HT1080 (cell line): ENCODE results near the gene KLHL6. TPM values are rescaled to one million over a fixed set of nuclear protein-coding genes. Genes with fewer than 3 reads are reported as not detected.

Experiments
- DNase-seq: peaks from one replicate; pipeline ENCODE4 v3.0.0-alpha.2; 2015; ENCODE audit warnings: low read depth
- total RNA-seq: library from RNA; depleted of rRNA; stranded (reverse); fragments of >200 nt; shearing (Covaris generic); gene quantifications from 2 replicates; pipeline ENCODE4 v1.2.3, GENCODE V29; 2014

KLHL6 gene
- total RNA-seq, 1 experiment from 2014 or later, result not detected

DNA sequence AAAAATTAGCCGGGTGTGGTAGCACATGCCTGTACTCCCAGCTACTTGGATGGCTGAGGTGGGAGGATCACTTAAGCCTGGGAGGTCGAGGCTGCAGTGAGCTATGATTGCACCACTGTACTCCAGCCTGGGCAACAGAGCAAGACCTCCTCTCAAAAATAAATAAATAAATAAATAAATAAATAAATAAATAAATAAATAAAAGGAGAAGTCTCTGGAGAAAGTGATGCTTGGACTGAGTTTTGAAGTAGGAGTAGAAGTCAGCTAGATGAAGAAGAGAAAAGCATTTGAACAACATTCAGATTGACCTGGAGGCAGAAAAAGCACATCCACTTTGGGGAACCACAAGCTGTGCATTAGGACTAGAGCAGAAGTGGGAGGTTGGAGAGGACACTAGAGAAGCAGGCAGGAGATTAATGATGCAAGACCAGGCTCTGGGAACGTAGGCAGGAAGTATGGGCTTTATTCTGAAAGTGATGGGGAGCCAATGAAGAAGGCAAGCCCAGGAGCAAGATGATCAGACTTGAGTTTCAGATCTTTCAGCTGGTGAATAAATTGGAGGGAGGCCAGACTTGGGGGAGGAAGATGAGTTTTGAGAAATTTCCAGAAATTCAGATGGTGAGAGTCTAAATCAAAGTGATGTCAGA, 48.7 kb downstream of the KLHL6 start:
- DNase-seq, result no peak

DNA sequence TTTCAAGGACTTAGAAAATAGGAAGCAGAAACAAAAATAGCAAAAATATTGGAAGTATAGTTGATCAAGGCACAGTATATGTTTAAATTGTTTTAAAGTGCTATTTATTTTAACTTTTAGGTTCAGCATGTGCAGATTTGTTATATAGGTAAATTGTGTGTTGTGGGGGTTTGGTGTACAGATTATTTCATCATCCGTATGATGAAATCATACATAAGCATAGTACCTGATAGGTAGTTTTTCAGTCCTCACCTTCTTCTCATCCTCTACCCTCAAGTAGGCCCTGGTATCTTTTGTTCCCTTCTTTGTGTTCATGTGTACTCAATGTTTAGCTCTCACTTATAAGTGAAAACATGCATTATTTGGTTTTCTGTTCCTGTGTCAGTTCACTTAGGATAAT, 50.9 kb downstream of the KLHL6 start:
- no peak for DNase-seq

DNA sequence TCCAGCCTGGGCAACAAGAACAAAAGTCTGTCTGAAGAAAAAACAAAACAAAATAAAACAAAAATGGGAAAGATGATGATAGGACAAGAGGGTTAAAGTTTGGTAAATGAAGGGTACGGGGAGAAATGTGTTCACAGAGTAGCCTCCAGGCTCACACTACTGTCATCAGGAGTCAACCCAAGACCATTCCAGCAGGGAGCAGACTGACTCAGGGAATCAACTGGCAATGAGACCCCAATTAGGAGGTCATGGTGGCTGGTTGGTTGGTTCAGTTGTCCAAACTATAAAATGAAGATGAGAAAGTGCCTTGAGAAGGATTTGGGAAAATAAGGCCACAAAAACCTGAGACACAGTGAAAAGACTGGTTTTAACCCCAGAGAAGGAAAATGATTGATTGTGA, 51.8 kb downstream of the KLHL6 start:
- DNase-seq, result no peak

DNA sequence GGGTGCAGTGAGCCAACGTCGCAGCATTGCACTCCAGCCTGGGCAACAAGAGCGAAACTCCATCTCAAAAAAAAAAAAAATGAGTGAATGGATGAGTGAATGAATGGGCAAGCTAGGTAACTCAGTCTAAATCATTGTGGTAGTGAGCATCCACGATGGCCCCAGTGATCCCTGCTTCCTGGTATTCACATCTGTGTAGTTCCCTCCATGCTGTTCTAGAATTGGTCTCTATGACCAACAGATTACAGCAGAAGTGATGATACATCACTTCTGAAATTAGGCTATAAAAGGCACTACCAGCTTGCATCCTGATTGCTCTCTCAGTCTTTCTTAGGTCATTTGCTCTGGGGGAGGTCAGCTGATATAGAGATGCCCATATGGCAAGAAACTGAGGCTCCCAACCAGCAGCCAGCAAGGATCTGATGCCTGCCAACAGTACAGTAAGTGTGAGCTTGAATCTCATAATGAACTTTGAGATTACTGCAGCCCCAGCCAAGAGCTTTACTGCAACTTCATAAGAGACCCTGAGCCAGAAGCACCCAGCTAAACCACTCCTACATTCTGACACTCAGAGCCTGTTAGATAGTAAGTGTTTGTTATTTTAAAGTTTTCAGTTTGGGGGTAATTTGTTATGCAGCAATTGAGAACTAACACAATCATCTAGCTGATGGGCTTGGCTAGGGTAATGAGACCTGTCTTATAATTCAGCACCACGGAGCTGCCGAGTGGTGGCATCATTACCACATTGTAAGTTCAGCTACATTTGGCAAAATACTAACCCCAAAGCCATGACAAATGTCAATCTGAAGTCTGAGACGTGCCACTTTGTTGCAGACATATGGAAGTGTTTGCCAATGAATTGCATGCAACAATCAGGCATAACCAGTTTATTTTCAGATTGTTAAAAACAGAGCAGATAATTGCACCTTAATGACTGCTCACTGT, 53.0 kb downstream of the KLHL6 start:
- DNase-seq, result peak; percentile 30

DNA sequence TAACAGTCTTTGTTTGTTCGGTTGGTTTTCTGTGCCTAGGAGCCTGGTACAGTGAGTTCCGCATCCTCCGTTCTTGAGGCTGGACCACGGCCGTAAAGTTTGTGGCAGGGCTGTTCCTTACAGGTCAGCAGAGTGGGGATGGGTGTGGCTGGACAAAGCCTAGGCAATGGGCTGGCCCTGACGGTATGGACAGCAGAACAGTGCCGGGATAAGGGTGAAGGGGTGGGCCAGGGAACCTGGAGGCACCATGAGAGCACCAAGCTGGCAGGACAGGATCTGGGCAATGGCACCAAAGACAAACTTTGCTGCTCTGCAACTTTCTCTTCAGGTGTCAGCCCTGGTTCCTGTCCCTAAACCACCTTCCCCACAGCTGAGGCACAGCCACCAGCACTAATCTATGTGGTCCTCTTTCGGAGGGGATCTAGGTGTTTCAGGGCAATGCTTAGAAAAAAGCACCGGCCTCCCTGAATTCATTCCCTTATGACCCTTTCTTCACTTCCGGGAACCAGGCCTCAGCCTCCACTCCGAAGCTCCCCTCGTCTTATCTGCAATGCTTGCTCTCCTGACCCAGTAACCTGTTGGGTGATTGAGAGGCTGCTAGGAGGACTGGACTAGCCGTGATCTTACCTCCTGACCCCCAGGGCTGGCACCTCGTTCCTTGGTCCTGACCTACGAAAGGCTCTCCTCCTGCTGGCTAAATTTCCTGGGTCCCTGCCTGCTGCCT, 54.4 kb downstream of the KLHL6 start:
- no peak for DNase-seq

DNA sequence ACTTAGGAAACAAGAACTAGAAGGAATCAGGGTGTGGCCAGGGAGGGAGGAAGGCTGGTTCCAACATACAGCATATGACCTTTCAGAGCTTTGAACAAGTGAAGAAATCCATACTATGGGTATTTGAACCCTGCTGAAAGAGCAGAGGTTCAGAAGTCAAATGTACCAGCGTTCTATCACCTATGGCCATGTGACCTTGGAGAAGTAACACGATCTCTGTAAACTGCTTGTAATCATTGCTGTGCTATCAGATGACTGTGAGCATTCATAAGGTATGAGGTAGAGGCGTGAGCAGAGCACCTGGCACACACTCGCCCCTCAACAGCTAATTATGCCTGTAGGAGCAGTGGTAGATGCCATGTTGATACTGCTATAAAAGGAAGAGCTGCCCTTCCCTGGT, 55.2 kb downstream of the KLHL6 start:
- no peak for DNase-seq

DNA sequence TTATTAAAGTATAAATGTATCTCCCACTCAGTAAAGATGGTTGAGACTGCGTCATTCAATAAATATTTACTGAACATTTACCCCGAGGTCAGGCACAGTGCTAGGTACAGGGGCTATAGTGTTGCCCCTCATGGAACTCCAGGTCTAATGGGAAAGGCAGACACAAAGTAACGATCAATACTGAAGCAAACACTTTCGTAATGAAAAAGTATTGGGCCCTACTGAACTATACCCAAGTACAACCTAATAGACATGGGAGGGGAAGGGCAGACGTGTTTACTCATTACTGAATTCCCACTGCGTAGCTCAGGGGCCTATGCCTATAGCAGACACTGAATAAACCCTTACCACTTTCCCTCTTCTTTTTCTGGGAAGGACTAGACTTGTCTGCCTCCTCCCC, 56.9 kb downstream of the KLHL6 start:
- DNase-seq, result no peak

DNA sequence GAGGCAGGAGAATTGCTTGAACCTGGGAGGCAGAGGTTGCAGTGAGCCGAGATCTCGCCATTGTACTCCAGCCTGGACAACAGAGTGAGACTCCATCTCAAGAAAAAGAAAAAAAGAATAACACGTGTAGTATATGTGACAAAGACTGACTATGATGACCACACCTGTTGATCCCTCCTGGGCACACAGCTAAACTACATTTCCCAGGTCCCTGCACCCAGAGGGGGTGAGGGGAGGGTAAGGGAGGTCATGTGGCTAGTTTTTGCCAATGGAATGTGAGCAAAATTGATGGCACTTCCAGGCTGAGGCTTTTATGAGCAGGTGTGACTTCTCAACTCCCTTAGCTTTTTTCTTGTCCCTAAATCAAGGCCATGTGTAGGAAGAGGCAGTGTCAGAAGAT, 58.2 kb downstream of the KLHL6 start:
- DNase-seq, result no peak

DNA sequence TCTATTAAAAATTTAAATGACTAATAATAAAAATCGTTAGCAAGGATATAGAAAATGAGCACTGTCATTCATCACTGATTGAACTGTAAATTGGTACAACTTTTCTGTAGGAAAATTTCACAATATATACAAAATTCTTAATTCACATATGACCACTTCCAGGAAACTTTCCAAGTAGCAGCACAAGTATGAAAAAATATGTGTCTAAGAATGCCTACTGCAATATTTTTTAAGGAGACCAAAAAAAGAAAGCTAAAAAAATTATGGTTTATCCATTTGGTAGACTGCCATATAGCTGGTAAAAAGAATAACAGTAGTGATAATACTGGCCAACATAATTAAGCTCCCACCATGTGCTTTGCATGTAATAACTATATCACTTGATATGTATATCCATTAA, 59.2 kb downstream of the KLHL6 start:
- DNase-seq, result no peak

DNA sequence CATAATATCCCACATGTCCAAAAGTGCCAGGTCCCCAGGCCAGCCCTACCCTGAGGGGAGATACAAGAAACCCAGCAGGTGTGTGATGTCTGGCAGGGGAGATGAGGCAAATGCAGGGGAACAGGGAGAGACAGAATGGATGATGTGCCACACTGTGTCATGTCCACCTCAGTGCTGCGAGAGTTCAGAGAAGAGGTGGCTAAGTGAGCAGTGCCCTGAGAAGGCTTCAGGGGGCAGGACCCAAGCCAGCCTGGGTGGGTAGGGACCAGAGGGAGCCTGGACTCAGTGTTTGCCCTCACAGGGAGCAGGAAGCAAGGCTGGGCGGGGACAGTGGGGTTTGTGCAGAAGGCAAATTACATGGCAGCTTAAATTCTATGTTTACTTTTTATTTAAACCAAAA, 61.2 kb downstream of the KLHL6 start:
- no peak for DNase-seq

DNA sequence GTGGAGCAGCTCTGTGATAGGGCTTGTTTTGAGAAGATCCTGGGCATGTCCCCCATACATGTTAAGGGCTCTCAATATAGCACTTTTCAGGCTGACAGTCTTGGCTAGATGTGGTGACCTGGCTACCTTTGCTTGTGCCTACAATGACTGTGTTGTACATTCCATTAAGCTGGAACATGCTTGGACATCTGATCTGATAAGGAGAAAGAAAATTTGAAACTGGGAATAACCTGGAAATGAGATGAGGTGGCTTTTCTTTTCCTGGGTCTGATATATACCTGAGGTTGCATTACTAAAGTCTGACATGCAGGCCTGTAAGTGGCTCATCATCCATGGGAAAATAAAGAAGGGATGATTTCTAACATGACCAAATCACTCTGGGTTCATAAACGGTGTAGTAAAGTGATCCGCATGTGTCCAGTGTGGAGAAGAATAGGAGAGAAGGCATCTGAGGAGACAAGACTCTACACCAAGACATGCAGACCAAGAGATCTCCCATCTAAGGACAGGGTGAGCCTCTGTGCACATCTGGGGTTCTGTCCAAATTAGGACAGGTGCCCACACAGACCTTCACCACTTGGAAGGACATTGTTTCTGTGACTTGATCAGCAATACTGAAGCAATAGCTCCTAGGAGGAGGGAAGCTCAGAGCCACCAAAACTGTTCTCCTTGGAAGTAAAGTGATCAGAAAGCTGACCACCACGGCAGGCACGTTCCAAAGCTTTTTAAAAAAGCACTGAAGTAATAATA, 62.0 kb downstream of the KLHL6 start:
- no peak for DNase-seq

DNA sequence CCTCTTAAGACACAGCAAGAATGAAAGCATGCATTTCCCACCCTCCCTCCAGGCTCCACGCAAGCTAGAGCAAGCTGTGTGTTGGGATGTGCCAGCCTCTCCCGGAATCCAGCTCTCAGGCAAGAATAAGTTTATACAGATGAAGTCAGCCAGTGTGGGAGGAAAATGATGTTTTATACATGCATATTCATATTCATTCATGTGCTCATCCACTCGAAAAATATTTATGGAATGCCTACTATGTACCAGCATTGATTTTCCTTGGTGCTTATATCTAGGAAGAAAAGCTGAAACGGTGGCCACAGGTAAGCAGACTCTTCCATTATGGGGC, 62.7 kb downstream of the KLHL6 start:
- DNase-seq, result no peak

DNA sequence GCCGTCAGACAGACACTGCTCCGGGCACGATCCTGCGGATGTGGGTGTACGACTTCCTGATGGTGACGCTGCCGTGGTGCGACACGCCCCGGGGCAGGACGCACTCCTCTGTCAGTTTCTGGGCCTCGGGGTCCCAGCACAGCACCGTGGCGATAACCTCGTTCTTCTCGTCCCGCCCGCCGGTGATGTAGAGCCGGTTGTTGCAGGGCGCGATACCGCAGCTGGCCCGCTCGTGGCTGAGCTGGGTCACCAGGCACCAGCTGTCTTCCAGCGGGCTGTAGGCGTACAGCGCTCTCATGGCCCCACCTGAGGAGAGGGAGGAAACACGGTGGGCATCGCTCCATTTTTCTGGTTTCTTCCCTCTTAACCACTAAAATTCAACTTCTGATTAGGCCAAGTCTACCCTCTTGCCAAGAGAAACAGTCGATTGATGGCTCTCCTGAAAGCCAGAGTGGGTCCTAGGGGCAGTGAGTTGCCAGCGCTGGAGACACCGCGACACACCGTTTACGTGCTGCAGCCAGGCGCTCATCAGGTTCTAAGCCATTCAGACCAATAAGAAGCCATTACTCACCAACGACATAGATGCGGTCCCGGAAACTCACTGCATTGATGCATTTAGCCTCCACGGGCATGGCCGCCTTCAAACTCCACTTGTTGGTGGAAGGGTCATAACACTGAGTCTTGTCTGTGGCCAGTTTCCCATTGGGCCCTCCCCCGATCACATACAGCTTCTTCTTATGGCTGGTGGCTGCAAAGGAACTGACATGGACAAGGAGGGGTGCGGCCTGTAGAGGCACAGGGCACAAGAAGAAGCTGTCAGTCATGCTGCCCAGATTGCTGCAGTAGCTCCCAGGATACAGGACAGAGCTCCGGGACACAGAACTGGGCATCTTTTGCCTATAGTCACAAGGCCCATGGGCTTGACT, 63.3 kb downstream of the KLHL6 start:
- DNase-seq, result no peak

DNA sequence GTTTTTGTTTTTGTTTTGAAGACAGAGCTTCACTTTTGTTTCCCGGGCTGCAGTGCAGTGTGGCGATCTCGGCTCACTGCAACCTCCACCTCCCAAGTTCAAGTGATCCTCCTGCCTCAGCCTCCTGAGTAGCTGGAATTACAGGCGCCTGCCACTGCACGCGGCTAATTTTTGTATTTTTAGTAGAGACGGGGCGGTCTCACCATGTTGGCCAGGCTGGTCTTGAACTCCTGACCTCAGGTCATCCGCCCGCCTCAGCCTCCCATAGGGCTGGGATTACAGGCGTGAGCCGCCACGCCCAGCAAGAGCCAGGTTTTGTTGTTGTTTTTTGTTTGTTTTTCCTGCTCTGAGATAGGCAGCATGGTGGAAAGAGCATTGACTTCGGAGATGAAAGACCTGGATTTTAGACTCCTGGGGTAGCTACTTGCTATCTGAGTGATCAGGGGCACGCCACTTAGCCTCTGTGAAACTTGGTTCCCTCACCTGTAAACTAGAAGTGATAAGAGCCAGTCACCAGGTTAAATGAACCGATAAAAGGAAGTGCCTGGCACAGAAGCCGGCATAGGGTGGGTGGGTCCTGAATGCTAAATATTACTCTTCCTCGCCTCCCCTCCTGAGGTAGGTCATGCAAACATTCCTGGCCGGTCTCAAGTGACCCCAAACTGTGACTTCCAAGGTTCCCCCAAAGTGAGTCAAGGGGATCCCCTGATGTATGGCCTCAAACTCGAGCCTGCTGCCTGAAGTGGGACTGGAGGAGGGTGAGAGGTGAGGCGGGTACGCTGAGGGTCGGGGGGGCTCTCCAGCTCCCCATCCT, 64.2 kb downstream of the KLHL6 start:
- DNase-seq, result no peak

DNA sequence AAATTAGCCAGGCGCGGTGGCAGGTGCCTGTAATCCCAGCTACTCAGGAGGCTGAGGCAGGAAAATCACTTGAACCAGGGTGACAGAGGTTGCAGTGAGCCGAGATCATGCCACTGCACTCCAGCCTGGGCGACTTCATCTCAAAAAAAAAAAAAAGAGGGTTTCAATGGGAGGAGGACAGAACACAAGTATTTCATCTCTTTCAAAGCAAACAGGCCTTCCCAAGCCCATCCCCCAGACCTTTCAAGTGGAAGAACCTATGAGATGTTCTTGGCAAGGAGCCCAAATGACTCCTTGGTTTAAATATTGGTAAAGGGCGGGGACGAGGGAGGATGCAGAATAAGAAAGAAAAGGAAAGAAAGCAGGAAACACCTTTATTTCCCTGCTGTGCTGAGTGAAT, 64.9 kb downstream of the KLHL6 start:
- peak; percentile 61 for DNase-seq

DNA sequence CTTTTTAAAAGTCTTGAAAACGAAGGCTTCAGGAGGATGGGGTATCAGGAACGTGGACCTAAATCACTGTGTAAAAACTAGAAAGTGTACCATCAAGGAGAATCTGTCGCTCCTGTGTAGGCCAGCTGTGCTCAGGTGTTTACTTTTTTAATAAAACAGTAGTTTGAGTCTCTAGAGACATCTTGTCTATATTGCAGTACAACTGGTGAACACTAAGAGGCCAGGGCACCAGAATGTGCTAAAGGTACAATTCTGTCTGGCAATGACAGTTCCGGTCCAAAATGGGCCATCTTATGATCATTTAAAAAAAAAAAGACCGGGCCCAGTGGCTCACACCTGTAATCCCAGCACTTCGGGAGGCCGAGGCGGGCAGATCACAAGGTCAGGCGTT, 65.3 kb downstream of the KLHL6 start:
- DNase-seq, result no peak

DNA sequence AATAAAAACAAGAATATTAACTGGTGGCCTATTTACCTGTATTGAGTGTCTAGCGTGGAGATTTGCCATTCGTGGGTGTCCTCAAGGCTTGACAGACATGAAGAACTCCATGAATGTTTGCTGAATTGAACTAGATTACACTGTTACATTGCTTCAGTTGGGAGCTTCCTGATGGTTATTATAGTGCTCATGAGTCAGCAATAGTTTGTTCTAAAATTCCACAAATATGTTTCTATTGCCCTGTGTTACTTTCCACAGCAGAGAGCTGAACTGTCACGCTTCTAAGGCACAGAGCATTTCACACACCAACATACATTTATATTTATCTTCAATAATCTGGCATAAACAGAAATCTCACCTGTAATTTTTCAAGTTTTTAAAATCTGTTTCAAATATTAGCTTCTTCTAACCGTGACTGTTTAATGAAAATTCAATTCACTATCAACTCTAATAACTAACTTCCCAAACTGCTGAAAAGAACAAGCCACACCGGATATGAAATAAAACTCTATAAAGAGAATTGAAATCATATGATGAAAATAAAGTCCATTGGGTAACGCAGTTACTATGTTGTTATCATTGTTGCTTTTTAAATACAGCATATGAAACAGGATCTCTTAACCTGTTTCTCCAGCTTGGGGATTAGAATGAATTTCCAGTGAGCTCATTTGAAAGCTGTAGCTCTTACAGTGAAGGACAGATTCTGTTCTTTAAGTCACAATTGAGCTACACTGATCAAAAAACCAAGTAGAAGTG, 65.9 kb downstream of the KLHL6 start:
- no peak for DNase-seq

DNA sequence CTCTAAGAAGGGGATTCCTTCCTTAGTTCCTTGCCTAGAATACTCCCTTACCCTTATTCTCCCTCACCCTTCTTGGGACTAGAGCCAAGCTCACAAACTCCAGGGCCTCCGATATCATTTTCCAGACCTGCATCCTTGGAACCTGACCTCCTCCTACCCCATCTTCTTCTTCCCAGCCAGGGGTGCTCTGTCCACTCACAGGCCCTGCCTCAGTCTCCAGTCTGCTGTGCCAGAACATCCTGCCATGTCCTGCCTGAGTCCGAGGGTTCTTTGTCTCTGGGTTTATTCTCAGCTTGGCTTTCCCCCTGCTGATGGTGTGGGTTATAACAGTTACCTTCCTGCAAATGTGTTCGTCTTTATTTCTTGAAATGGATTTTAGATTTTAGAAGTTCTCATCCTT, 67.2 kb downstream of the KLHL6 start:
- no peak for DNase-seq

DNA sequence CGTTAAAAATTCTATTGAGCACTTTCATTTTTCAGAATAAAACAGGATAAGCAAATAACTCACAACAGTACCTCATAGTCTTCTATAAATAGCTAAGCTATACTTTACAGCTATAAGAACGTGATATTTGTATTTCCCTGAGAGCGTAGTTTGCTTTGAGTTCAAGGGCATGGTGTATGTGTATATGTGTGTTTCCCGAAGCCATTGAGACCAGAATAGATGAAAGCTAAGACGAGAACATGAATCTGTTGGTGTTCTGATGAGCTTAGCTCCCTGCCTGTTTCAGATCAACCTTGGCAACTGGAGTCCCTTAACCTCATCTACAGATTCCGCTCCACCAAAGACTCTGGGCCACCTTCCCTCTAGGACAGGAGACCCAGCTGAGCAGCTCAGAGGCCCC, 67.6 kb downstream of the KLHL6 start:
- DNase-seq, result no peak
